GM12801 (cell line): ENCODE results near the gene SPAG16.

Experiments
- TF ChIP-seq, protein P1 (sequence below): IDR thresholded peaks from one replicate; pipeline ENCODE4 v1.5.1; 2011; ENCODE audit warnings: control low read depth; ENCODE audit not compliant: insufficient read length; ENCODE audit errors: extremely low read depth

The SPAG16 gene

DNA sequence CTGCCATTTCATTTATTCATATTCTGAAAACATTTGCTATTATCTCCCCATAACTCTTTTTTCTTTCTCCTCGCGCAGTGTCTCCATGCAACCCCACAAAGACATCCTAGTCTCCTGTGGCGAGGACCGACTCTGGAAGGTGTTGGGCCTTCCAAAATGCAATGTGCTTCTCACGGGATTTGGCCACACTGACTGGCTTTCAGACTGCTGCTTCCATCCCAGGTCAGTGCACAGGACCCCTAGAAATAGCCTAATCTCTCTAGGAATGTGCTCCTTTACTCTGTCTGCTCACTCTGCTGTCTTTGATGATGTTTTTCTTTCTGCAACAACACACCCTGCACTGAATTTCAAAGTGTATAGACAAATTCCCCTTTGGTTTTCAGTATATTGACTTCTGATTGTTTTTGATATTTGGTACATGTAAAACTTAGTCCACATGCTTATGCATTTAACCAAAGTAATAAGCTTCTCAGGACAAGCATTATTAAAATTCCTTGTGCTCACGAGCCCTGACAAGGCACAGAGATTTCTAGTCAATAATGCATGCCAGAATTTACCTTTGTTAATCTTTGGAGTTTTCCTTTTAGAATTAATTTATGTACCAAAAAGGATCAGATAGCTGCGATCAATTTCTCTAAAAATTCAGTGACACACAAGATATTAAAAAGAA is 578.3 kb downstream of the SPAG16 start:
- TF ChIP-seq, protein P1, sequence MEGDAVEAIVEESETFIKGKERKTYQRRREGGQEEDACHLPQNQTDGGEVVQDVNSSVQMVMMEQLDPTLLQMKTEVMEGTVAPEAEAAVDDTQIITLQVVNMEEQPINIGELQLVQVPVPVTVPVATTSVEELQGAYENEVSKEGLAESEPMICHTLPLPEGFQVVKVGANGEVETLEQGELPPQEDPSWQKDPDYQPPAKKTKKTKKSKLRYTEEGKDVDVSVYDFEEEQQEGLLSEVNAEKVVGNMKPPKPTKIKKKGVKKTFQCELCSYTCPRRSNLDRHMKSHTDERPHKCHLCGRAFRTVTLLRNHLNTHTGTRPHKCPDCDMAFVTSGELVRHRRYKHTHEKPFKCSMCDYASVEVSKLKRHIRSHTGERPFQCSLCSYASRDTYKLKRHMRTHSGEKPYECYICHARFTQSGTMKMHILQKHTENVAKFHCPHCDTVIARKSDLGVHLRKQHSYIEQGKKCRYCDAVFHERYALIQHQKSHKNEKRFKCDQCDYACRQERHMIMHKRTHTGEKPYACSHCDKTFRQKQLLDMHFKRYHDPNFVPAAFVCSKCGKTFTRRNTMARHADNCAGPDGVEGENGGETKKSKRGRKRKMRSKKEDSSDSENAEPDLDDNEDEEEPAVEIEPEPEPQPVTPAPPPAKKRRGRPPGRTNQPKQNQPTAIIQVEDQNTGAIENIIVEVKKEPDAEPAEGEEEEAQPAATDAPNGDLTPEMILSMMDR: no peak

DNA sequence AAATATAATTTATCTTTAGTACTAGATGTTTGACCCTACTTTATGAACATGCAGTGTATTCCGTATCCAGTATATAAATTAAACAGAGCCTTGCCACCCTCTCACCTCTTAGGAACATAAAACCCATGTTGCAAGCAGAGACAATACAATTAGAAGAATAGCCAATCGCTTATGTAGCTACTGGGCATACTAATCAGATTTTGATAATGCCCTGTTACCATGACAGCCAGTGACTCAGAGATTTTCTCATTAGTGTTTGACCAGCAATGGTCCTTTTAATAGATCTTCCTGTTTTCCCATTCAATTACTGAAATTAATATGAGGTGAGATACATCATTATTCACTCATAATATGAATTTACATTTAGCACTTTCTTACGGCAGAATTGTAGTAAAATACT is 579.3 kb downstream of the SPAG16 start:
- TF ChIP-seq, protein P1: no peak

DNA sequence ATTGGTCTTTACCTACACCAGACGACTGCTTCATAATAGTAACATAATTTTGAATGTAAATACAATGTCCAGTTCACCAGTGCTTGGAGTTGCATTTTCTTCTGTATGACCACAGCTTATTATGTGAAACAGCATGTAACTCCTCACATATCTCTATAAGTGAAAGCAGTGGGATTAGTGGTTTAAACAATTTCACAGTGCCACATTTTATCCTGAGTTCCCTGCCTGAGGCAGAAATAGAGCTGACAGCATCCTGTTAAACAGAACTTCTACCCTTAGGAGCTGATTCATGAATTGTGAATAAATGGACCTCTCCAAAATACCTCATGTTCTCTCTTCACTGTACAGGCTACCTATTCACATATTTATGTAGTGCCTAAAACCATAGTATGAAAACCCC is 584.3 kb downstream of the SPAG16 start:
- TF ChIP-seq, protein P1: no peak

DNA sequence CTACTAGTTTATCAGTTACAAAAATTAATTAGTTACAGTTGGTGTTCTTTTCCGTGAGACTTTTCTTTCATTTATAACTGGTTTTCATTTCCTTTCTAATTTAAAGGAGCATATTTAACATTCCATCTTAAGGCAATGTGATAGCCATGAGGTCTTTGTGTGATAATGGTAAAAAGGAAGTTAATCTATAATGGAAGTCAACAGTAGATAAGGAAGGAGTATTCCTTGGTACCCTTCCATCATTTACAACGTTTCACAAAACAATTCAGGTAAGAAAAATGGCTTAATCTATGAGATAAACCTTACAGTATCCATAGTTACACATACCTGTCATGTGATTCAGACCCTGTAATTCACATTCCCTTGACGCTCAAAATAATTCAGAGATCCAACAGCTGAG is 601.2 kb downstream of the SPAG16 start:
- TF ChIP-seq, protein P1: no peak

DNA sequence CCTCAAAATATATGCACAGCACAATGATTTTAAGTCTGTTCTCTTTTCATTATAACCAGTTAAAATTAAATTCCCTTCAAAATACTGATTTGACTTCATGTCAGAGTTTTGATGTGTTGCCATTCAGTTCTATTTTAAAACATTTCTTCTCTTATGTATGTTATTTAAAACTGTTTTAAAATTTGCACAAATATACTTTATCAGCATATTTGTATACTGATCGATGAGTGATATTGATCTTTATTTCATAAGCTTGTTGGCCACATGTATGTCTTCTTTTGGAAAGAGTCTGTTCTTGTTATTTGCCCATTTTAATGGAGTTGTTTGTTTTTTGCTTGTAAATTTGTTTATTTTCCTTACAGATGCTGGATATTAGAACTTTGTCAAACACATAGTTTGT is 630.2 kb downstream of the SPAG16 start:
- TF ChIP-seq, protein P1: no peak

DNA sequence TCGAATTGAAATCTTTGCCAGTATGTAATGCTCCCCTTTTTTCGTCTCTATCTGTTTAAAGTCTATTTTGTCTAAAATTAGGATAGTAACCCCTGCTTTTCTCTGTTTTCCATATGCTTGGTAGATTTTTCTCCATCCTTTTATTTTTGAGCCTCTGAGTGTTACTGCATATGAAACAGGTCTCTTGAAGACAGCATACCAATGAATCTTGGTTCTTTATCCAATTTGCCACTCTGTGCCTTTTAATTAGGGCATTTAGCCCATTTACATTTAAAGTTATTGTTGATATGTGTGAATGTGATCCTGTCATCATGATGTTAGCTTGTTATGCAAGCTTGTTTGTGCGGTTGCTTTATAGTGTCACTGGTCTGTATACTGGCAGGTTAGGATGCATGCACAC is 635.8 kb downstream of the SPAG16 start:
- TF ChIP-seq, protein P1: no peak

DNA sequence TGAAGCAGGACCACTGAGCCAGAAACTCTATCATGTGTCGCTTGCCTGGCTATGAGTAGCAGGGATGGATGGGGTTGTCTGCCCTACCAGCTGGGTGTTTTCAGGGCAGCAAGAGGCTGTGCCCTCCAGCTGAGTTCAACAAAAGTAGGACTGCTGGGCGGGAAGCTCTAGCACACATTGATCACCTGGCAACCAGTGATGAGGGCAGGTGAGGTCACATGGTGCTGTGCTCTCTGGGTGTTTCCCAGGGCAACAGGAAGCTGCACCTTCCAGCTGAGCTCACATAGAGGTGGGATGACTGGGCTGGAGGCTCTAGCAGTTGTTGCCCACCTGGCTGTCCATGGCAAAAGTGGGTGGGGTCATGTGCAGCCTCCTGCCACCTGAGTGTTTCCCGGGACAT is 639.3 kb downstream of the SPAG16 start:
- TF ChIP-seq, protein P1: no peak
